H9 (cell line): ENCODE results near the gene ENOX1. TPM values are rescaled to one million over a fixed set of nuclear protein-coding genes. Genes with fewer than 3 reads are reported as not detected.

ENCODE experiments used
- DNase-seq: peaks from one replicate; pipeline ENCODE4 v3.0.0-alpha.2; 2017
- H2AFZ ChIP-seq: one replicate; pipeline ENCODE4 v1.6.1; 2013; ENCODE audit warnings: mild to moderate bottlenecking, low read length, control low read depth, moderate library complexity
- H2AK5ac ChIP-seq: 2 replicates; pipeline ENCODE4 v1.6.1; 2013; ENCODE audit warnings: low read length, control low read depth, mixed read lengths; ENCODE audit not compliant: insufficient read length
- H2BK120ac ChIP-seq: one replicate; pipeline ENCODE4 v1.6.1; 2013; ENCODE audit warnings: low read depth, mild to moderate bottlenecking, low read length, control low read depth, inconsistent platforms; ENCODE audit not compliant: poor library complexity, severe bottlenecking
- H2BK12ac ChIP-seq: 2 replicates; pipeline ENCODE4 v1.6.1; 2013; ENCODE audit warnings: low read length, control low read depth, mixed read lengths, low read depth; ENCODE audit not compliant: insufficient read length
- H2BK15ac ChIP-seq: 2 replicates; pipeline ENCODE4 v1.6.1; 2013; ENCODE audit warnings: low read depth, low read length, control low read depth
- H2BK20ac ChIP-seq: one replicate; pipeline ENCODE4 v1.6.1; 2013; ENCODE audit warnings: low read depth, mild to moderate bottlenecking, low read length, control low read depth, inconsistent platforms; ENCODE audit not compliant: poor library complexity, severe bottlenecking
- H2BK5ac ChIP-seq: 2 replicates; pipeline ENCODE4 v1.6.1; 2013; ENCODE audit warnings: low read length, control low read depth, mixed read lengths; ENCODE audit not compliant: insufficient read length
- H3K14ac ChIP-seq: 2 replicates; pipeline ENCODE4 v1.6.1; 2013; ENCODE audit warnings: low read length, control low read depth; ENCODE audit not compliant: insufficient read depth
- H3K18ac ChIP-seq: 2 replicates; pipeline ENCODE4 v1.6.1; 2013; ENCODE audit warnings: low read depth, mild to moderate bottlenecking, mixed read lengths, low read length, control low read depth; ENCODE audit not compliant: insufficient read length
- H3K23ac ChIP-seq: 2 replicates; pipeline ENCODE4 v1.6.1; 2013; ENCODE audit warnings: low read length, control low read depth, mixed read lengths, low read depth; ENCODE audit not compliant: insufficient read length
- H3K23me2 ChIP-seq: 2 replicates; pipeline ENCODE4 v1.6.1; 2013; ENCODE audit warnings: low read depth, mild to moderate bottlenecking, mixed read lengths, low read length, control low read depth; ENCODE audit not compliant: insufficient read length, poor library complexity, severe bottlenecking
- H3K27ac ChIP-seq: 2 replicates; pipeline ENCODE4 v1.5.1; 2013; ENCODE audit warnings: low read length, control low read depth, mixed read lengths, low read depth; ENCODE audit not compliant: insufficient read length
- H3K27me3 ChIP-seq: 2 replicates; pipeline ENCODE4 v1.6.1; 2013; ENCODE audit warnings: low read length, control low read depth, inconsistent platforms; ENCODE audit not compliant: insufficient read depth
- H3K4ac ChIP-seq: 2 replicates; pipeline ENCODE4 v1.6.1; 2013; ENCODE audit warnings: low read depth, mild to moderate bottlenecking, control low read depth, inconsistent platforms, low read length, moderate library complexity
- H3K4me1 ChIP-seq: 2 replicates; pipeline ENCODE4 v1.6.1; 2013; ENCODE audit warnings: low read length, control low read depth, inconsistent platforms; ENCODE audit not compliant: insufficient read depth
- H3K4me2 ChIP-seq: 2 replicates; pipeline ENCODE4 v1.6.1; 2013; ENCODE audit warnings: low read length, control low read depth, mixed read lengths; ENCODE audit not compliant: insufficient read length, insufficient read depth
- H3K56ac ChIP-seq: 2 replicates; pipeline ENCODE4 v1.6.1; 2013; ENCODE audit warnings: low read depth, mild to moderate bottlenecking, mixed read lengths, low read length, control low read depth; ENCODE audit not compliant: insufficient read length
- H3K79me1 ChIP-seq: 2 replicates; pipeline ENCODE4 v1.6.1; 2013; ENCODE audit warnings: low read depth, mild to moderate bottlenecking, moderate library complexity, low read length, control low read depth, inconsistent platforms; ENCODE audit not compliant: insufficient read depth, poor library complexity, severe bottlenecking
- H3K79me2 ChIP-seq: 2 replicates; pipeline ENCODE4 v1.6.1; 2013; ENCODE audit warnings: low read length, control low read depth, inconsistent platforms; ENCODE audit not compliant: insufficient read depth
- H3K9ac ChIP-seq: 2 replicates; pipeline ENCODE4 v1.6.1; 2013; ENCODE audit warnings: low read length, control low read depth, mixed read lengths; ENCODE audit not compliant: insufficient read length; ENCODE audit errors: extremely low read depth
- H3K9me3 ChIP-seq: one replicate; pipeline ENCODE4 v1.6.1; 2013; ENCODE audit warnings: low read depth, low read length, inconsistent platforms; ENCODE audit not compliant: control insufficient read depth
- H3T11ph ChIP-seq: one replicate; pipeline ENCODE4 v1.6.1; 2013; ENCODE audit warnings: mild to moderate bottlenecking, low read length, control low read depth, inconsistent platforms
- H4K20me1 ChIP-seq: one replicate; pipeline ENCODE4 v1.6.1; 2013; ENCODE audit not compliant: control insufficient read depth, insufficient read length, insufficient read depth
- H4K5ac ChIP-seq: 2 replicates; pipeline ENCODE4 v1.6.1; 2013; ENCODE audit warnings: low read depth, mild to moderate bottlenecking, mixed read lengths, low read length, control low read depth; ENCODE audit not compliant: insufficient read length
- H4K8ac ChIP-seq: replicated peaks from 2 replicates; pipeline ENCODE4 v1.6.1; 2013; ENCODE audit warnings: low read length, control low read depth, mixed read lengths, low read depth; ENCODE audit not compliant: insufficient read length
- H4K91ac ChIP-seq: 2 replicates; pipeline ENCODE4 v1.6.1; 2013; ENCODE audit warnings: low read depth, mild to moderate bottlenecking, moderate library complexity, mixed read lengths, low read length, control low read depth; ENCODE audit not compliant: insufficient read length
- H3K27ac Mint-ChIP-seq, 3 experiments: 2 replicates in 2 of 3; 3 replicates in 1 of 3; pipeline ENCODE4 v1.8.0; 2020 to 2021; ENCODE audit warnings: mixed read lengths in 3 of 3, mild to moderate bottlenecking in 1 of 3, moderate library complexity in 1 of 3
- H3K27me3 Mint-ChIP-seq: 2 replicates; pipeline ENCODE4 v1.8.0; 2021; ENCODE audit warnings: low read depth, mild to moderate bottlenecking, moderate library complexity, mixed read lengths
- H3K36me3 Mint-ChIP-seq, 3 experiments: 2 replicates in 2 of 3; 3 replicates in 1 of 3; pipeline ENCODE4 v1.8.0; 2020 to 2021; ENCODE audit warnings: low read depth in 3 of 3, mixed read lengths in 3 of 3; ENCODE audit not compliant: insufficient read depth in 1 of 3
- H3K4me1 Mint-ChIP-seq, 2 experiments: 2 replicates each; pipeline ENCODE4 v1.8.0; 2020; ENCODE audit warnings: mixed read lengths in 2 of 2
- H3K4me3 Mint-ChIP-seq, 2 experiments: 2 replicates in 1 of 2; 3 replicates in 1 of 2; pipeline ENCODE4 v1.8.0; 2020 to 2021; ENCODE audit warnings: mild to moderate bottlenecking in 2 of 2, mixed read lengths in 2 of 2, moderate library complexity in 1 of 2
- H3K9me3 Mint-ChIP-seq, 2 experiments: 2 replicates in 1 of 2; 3 replicates in 1 of 2; pipeline ENCODE4 v1.8.0; 2020; ENCODE audit warnings: mild to moderate bottlenecking in 2 of 2, mixed read lengths in 2 of 2, moderate library complexity in 1 of 2
- WGBS: extraction: QIAGEN DNeasy Blood & Tissue Kit; methylation state at CpG from one replicate; pipeline ENCODE4 v1.1.7; 2013; ENCODE audit warnings: missing lambda C conversion rate, low lambda C conversion rate, mixed read lengths; ENCODE audit not compliant: insufficient read length; ENCODE audit errors: extremely low coverage; 5-methylcytosine and 5-hydroxymethylcytosine counted together
- total RNA-seq: library from RNA; stranded (reverse); gene quantifications from 2 replicates; pipeline ENCODE4 v1.2.1, GENCODE V29; 2021
- TF ChIP-seq, protein P1 (sequence below): fragments of 200-600 bp; sonication (generic); conservative IDR thresholded peaks from 3 replicates; pipeline ENCODE4 v1.8.0; 2021; ENCODE audit warnings: antibody characterized with exemption, mild to moderate bottlenecking

ENOX1 gene
- total RNA-seq, 1 experiment from 2014 or later, result 0.24 TPM

DNA sequence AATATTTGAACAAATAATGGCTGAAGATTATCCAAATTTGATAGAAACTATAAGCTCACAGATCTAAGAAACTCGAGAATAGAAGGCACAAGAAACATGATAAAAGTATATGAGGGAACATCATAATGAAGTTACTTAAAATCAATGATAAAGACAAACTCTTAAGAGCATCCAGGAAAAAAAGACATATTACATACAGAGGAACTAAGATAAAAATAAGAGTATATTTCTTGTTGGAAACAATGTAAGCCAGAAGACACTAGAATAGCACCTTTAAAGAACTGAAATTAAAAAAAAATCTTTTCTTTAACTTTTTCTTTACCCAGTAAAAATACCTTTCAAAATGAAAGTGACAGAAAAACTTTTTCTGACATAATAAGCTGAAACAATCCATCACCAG is 407.0 kb downstream of the ENOX1 start:
- Histone ChIP-seq H3K4me1 (no peaks in the 10 kb centered on the region; the same call in 1 of the 2 replicates), H4K20me1 (no peaks in the 10 kb centered on the region), H4K5ac (no peak overlapping the region), H3K14ac (no peak overlapping the region), H3K79me2 (no peaks in the 10 kb centered on the region), H3K9me3 (no peaks in the 10 kb centered on the region), H2AFZ (no peak overlapping the region), H2BK12ac (no peak overlapping the region), H3K27me3 (no peaks in the 10 kb centered on the region), H3K79me1 (no peaks in the 10 kb centered on the region), H4K91ac (no peak overlapping the region), H3K27ac (no peak overlapping the region), H3K4me2 (no peak overlapping the region), H3K9ac (no peak overlapping the region), H3T11ph (no peak overlapping the region), H2BK5ac (no peak overlapping the region), H3K18ac (no peak overlapping the region), H2AK5ac (no peak overlapping the region), H3K4ac (no peak overlapping the region), H3K23ac (no peak overlapping the region), H3K56ac (no peak overlapping the region), H2BK20ac (no peak overlapping the region), H2BK15ac (no peak overlapping the region), H4K8ac (no peak overlapping the region), H3K23me2 (no peaks in the 10 kb centered on the region), H2BK120ac (no peak overlapping the region)
- no peak overlapping the region for H3K27ac Mint-ChIP-seq
- no peaks in the 10 kb centered on the region for H3K27me3 Mint-ChIP-seq
- no CpG with 5 or more reads among the region's 1 CpG for WGBS
- no peak for DNase-seq
- H3K36me3 Mint-ChIP-seq, result peaks cover 0 to 8% (median 3%) of the 10 kb centered on the region in 3 experiments; a peak in 4 of 7 replicates
- peaks cover 11 to 19% of the 10 kb centered on the region in 2 experiments for H3K4me1 Mint-ChIP-seq
- peaks cover 10 to 12% of the 10 kb centered on the region in 2 experiments for H3K9me3 Mint-ChIP-seq
- H3K4me3 Mint-ChIP-seq, result no peak overlapping the region
- TF ChIP-seq, protein P1, sequence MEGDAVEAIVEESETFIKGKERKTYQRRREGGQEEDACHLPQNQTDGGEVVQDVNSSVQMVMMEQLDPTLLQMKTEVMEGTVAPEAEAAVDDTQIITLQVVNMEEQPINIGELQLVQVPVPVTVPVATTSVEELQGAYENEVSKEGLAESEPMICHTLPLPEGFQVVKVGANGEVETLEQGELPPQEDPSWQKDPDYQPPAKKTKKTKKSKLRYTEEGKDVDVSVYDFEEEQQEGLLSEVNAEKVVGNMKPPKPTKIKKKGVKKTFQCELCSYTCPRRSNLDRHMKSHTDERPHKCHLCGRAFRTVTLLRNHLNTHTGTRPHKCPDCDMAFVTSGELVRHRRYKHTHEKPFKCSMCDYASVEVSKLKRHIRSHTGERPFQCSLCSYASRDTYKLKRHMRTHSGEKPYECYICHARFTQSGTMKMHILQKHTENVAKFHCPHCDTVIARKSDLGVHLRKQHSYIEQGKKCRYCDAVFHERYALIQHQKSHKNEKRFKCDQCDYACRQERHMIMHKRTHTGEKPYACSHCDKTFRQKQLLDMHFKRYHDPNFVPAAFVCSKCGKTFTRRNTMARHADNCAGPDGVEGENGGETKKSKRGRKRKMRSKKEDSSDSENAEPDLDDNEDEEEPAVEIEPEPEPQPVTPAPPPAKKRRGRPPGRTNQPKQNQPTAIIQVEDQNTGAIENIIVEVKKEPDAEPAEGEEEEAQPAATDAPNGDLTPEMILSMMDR, result no peak
